ENCODE results near the gene RPS19. TPM values are rescaled to one million over a fixed set of nuclear protein-coding genes. Genes with fewer than 3 reads are reported as not detected.

The RPS19 gene
- polyA plus RNA-seq, 1 experiment: 1,320 TPM

DNA sequence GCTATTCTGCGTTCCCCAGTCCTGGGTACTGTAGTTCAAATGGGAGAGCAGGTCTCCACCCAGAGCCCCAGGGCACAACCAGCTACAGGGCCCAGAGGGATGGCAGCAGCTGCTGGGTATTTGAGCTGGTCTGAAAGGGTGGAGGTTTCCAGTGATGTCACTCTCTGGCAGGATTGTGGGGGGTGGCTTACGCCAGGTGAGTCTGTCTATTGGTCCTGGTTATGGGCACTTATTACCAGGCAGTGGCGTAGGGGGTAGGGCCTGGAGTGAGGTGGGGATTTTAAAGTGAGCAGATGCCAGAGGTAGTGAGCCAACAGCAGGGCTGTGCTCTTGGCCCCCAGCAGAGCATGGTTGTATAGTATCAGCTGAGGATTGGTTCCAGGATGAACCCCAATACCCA lies 6.2 kb downstream of the RPS19 start:
- TF ChIP-seq, protein P1, sequence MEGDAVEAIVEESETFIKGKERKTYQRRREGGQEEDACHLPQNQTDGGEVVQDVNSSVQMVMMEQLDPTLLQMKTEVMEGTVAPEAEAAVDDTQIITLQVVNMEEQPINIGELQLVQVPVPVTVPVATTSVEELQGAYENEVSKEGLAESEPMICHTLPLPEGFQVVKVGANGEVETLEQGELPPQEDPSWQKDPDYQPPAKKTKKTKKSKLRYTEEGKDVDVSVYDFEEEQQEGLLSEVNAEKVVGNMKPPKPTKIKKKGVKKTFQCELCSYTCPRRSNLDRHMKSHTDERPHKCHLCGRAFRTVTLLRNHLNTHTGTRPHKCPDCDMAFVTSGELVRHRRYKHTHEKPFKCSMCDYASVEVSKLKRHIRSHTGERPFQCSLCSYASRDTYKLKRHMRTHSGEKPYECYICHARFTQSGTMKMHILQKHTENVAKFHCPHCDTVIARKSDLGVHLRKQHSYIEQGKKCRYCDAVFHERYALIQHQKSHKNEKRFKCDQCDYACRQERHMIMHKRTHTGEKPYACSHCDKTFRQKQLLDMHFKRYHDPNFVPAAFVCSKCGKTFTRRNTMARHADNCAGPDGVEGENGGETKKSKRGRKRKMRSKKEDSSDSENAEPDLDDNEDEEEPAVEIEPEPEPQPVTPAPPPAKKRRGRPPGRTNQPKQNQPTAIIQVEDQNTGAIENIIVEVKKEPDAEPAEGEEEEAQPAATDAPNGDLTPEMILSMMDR (IDR thresholded peaks at IDR 0.05; ENCODE audit: low read depth, low read length): no peak
- DNase-seq (ENCODE audit: low read depth, low spot score): no peak
- H3K9me3 ChIP-seq (ENCODE audit: control insufficient read depth, insufficient read depth, low read length): no peaks in the 10 kb centered on the region
- H3K4me3 ChIP-seq (ENCODE audit: low read depth, low read length): no peak overlapping the region
- POLR2A ChIA-PET: interaction anchor here (1.0 kb wide), 1 partner anchor 18 kb away, joined by 5 read pairs; no protein-coding TSS in a partner anchor
- H3K27ac ChIP-seq (ENCODE audit: low read depth, low read length): peak overlapping the region; percentile 47
- CTCF ChIA-PET: no interaction called here
- no peaks in the 10 kb centered on the region for H3K27me3 ChIP-seq (ENCODE audit: control insufficient read depth, insufficient read depth, low read length)

DNA sequence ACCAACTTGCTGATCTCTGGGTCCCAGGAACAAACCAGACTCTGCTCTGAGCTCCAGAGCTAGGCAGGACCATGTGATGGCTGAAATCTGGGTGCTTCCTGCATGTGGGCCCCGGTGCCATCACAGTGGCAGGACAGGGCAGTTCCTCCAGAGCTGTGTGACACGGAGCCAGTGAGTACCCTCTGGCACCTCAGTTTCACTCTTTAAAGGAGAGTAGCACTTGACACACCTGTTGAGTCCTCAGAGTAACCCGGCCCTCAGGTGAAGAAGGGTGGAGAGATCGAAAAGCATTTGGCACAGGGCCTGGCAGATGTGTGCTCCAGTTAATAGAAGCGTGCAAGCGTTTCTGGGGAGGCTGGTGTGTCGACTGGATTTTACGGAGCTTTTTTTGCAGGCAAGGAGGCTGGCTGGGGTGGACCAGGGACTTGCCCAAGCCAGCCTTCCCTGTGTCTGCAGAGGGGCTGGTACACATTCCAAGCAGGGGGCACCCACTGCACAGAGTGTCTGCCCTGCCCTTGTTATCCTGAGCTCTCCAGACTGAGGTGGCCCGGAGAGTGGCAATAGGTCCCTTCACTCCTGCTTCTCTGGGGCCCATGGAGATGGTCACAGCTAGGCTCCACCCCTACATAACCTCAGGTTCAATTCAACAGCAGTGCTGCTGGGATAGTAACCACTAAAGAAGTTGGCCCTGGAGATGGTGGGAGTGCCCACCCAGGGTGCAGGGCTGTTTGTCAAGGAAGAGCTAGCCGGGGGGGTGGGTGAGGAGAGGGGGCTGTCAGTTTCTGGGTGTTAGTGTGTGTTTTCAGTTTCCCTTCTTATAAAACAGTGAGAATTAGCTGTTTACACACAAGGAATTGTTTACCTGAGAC lies 8.3 kb downstream of the RPS19 start:
- Histone ChIP-seq H3K4me3 (ENCODE audit: low read depth, low read length) (no peak overlapping the region), H3K27me3 (ENCODE audit: control insufficient read depth, insufficient read depth, low read length) (no peaks in the 10 kb centered on the region), H3K27ac (ENCODE audit: low read depth, low read length) (no peak overlapping the region), H3K9me3 (ENCODE audit: control insufficient read depth, insufficient read depth, low read length) (no peaks in the 10 kb centered on the region)
- DNase-seq (ENCODE audit: low read depth, low spot score): no peak
- TF ChIP-seq, protein P1 (IDR thresholded peaks at IDR 0.05; ENCODE audit: low read depth, low read length): no peak
- CTCF ChIA-PET: no interaction called here
- POLR2A ChIA-PET: interaction anchor here (1.7 kb wide), 1 partner anchor 8 kb away, joined by 6 read pairs; the partner anchor contains the start of gene RPS19

DNA sequence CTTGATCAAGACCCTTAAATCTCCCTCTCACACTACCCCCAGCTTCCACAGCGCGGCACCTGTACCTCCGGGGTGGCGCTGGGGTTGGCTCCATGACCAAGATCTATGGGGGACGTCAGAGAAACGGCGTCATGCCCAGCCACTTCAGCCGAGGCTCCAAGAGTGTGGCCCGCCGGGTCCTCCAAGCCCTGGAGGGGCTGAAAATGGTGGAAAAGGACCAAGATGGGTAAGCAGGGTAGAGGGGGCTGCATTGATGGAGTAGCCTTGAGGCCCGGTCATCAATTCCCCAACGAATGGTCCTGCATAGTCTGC lies 8.9 kb downstream of the RPS19 start:
- POLR2A ChIA-PET: interaction anchor here (1.7 kb wide), 1 partner anchor 9 kb away, joined by 6 read pairs; the partner anchor contains the start of gene RPS19
- Histone ChIP-seq H3K9me3 (ENCODE audit: control insufficient read depth, insufficient read depth, low read length) (no peaks in the 10 kb centered on the region), H3K27ac (ENCODE audit: low read depth, low read length) (peak overlapping the region; percentile 21), H3K4me3 (ENCODE audit: low read depth, low read length) (no peak overlapping the region), H3K27me3 (ENCODE audit: control insufficient read depth, insufficient read depth, low read length) (no peaks in the 10 kb centered on the region)
- CTCF ChIA-PET: no interaction called here
- no peak for DNase-seq (ENCODE audit: low read depth, low spot score)
- TF ChIP-seq, protein P1 (IDR thresholded peaks at IDR 0.05; ENCODE audit: low read depth, low read length): no peak

DNA sequence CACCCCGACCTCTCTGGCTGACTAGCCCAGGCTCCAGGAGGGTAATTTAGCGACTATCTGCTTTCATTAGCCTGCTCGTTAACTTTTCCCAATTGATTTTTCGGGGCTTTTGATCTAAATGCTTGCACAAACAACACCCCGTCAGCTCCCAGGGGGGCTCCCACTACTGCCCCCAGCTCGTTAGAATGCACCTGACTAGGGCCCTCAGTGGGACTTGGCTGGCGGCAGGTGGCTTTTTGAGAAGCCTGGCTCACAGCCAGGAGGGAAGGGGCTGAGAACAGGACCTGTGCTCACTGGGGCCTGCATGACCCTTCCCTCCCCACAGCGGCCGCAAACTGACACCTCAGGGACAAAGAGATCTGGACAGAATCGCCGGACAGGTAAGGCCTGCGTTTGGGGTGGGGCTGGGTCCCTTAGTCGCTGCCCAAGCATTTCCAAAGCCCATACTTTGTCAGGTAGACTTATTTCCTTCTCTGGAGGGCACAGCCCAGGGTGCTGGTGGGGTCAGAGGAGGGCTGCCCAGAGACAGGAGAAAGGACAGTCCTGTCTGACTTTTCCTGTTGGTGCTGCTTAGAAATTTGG lies 9.4 kb downstream of the RPS19 start:
- POLR2A ChIA-PET: interaction anchor here (1.2 to 1.8 kb wide), 3 partner anchors 9 to 14 kb away, joined by 3 to 6 read pairs (median 6); partner anchors contain the start of gene RPS19
- CTCF ChIA-PET: no interaction called here
- no peak for DNase-seq (ENCODE audit: low read depth, low spot score)
- TF ChIP-seq, protein P1 (IDR thresholded peaks at IDR 0.05; ENCODE audit: low read depth, low read length): no peak
- Histone ChIP-seq H3K9me3 (ENCODE audit: control insufficient read depth, insufficient read depth, low read length) (no peaks in the 10 kb centered on the region), H3K4me3 (ENCODE audit: low read depth, low read length) (no peak overlapping the region), H3K27ac (ENCODE audit: low read depth, low read length) (peak overlapping the region; percentile 11), H3K27me3 (ENCODE audit: control insufficient read depth, insufficient read depth, low read length) (no peaks in the 10 kb centered on the region)

DNA sequence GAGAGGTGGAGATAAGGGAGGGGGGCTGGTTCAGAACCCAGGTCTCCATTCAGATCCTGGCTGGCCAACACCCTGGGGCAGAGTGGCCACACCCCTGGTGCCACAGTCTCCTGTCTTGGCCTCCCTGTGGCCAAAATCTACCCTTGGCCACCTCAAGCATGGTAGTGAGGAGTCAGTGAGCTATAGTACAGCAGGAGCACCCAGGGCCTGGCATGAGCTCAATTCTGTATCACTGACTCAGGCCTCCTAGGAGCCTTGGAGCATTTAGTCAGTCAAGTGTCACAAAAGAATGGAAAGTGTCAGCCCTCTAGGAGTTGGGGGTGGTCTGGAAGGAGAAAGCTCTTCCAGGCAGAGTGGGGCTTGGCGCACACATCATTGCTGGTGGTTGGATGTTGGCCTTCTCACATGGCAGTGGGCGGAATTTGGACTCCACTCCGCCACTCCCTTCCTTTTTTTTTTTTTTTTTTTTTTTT lies 10.4 kb downstream of the RPS19 start:
- ChIA-PET POLR2A (interaction anchor here (0.6 to 1.8 kb wide), 6 partner anchors 10 to 462 kb away, joined by 3 to 6 read pairs (median 3); partner anchors contain the start of gene RPS19), CTCF (interaction anchor here (0.8 kb wide), 1 partner anchor 64 kb away, joined by 3 read pairs; no protein-coding TSS in a partner anchor)
- Histone ChIP-seq H3K27ac (ENCODE audit: low read depth, low read length) (no peak overlapping the region), H3K9me3 (ENCODE audit: control insufficient read depth, insufficient read depth, low read length) (no peaks in the 10 kb centered on the region), H3K27me3 (ENCODE audit: control insufficient read depth, insufficient read depth, low read length) (no peaks in the 10 kb centered on the region), H3K4me3 (ENCODE audit: low read depth, low read length) (no peak overlapping the region)
- no peak for DNase-seq (ENCODE audit: low read depth, low spot score)
- TF ChIP-seq, protein P1 (IDR thresholded peaks at IDR 0.05; ENCODE audit: low read depth, low read length): no peak
